HG02852 (cell line): ENCODE measurements around the gene ENPP4.
"Not testable (repeated sequence)": the region's sequence is repeated elsewhere in the genome, so short reads cannot be mapped to it uniquely, and the experiment has no call there.

Experiments used
- ATAC-seq: cut with Tn5 transposase; IDR thresholded peaks from one replicate; pipeline ENCODE4 v1.9.1; 2021; ENCODE audit warnings: mild to moderate bottlenecking, moderate library complexity; ENCODE audit not compliant: unreplicated experiment

Gene ENPP4

DNA sequence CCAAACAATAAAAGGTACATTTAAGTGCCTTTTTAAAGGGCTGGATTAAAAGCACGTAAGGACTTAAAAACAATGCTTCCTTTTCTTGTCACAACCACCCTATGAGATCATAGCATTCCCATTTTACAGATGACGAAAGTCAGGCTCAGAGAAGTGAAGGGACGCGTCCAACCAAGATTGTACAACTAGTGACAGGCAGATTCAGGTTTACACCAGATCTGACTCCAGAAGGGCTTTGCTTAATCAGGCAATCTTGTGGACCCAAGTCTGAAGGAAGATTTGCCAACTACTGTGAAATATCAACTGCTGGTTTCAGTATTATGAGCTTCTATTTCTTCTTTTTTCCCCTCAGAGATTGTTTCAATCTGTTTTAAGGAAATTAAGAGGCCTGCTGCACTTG, 877 bp downstream of the ENPP4 start:
- no peak for ATAC-seq

DNA sequence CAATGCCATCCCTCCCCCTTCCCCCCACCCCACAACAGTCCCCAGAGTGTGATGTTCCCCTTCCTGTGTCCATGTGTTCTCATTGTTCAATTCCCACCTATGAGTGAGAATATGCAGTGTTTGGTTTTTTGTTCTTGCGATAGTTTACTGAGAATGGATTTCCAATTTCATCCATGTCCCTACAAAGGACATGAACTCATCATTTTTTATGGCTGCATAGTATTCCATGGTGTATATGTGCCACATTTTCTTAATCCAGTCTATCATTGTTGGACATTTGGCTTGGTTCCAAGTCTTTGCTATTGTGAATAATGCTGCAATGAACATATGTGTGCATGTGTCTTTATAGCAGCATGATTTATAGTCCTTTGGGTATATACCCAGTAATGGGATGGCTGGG, 1.5 kb downstream of the ENPP4 start:
- not testable (repeated sequence) for ATAC-seq

DNA sequence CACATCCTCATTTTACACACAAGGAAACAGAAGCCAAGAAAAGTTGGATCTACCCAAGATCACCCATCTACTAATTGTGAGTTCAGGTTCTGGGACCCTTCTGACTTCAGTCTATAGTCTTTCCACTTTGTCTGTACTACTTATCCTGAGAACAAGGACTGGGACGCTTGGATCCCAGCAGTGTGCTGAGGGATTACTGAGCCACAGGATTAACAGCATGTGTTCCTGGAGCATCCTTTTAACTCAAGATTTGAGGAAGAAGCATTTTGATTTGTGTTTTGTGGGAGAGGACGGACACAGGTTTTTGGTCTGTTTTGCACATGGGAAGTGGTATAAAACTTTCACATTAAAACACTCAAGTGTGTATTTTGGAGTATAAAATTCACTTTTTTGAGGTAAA, 4.4 kb downstream of the ENPP4 start:
- ATAC-seq = no peak

DNA sequence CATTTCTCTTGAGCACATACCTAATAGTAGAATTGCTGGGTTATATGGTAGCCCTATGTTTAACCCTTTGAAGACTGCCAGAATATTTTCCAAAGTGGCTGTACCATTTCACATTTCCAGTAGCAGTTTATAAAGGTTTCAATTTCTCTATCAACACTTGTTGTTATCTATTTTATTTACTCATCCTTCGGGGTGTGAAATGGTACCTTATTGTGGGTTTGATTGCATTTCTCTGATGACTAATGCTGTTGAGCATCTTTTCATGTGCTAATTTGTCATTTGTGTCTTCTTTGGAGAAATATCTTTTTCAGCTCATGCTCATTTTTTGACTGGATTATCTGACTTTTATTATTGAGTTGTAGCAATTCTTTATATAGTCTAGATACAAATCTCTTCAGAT, 5.4 kb downstream of the ENPP4 start:
- ATAC-seq = no peak

DNA sequence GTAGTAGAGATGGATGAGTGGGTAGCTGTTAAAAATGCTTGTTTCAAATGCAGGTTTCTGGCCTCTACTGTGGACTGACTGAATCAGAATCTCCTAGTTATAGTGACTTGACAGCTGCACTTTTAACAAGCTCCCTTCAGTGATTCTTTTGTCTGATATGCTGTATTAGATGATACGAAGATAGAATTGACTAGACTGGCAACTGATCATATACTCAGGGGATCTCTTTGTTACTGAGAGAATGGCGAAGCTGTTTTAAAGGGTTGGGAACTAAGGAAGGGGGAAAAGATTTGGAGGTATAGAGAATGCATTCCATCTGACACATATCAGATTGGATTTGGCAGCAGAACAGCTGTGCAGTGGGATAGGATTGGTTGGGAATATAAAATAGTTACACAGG, 7.0 kb downstream of the ENPP4 start:
- ATAC-seq = no peak

GRCh38 chr6:46137387-46137786, 7.6 kb downstream of the ENPP4 start:
- no peak for ATAC-seq

DNA sequence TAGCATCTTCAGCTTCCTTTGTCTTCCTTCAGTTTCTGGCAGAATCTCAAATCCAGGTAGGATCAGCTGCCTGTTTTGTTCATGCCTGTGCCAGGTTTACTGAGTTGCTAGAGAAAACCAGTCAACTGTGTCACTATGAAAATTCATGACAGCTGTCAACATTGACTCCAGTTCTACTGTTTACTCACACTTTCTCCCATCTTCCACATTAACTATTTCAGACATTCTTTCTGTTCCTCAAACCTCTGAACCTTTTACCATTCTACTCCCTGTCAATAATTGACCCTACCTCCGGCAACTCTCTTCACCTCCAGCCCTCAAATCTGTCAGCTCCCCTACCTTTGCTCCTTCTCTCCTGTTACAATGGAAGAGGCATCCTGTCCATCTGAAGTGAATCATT, 8.5 kb downstream of the ENPP4 start:
- ATAC-seq = peak; percentile 74

- no peak for ATAC-seq
Observed at GRCh38 chr6:46144270-46144669, 14.5 kb downstream of the ENPP4 start.

DNA sequence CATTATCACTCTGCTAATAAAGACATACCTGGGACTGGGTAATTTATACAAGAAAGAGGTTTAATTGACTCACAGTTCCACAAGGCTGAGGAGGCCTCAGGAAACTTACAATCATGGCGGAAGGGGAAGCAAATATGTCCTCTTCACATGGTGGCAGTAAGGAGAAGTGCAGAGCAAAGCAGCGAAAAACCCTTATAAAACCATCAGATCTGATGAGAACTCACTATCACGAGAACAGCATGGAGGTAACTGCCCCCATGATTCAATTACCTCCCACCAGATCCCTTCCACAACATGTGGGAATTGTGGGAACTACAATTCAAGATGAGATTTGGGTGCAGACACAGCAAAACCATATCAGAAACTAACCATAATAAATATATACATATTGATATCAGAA, 19.3 kb downstream of the ENPP4 start:
- ATAC-seq = not testable (repeated sequence)

- ATAC-seq = no peak
Observed at GRCh38 chr6:46156701-46157100, 26.9 kb downstream of the ENPP4 start.

DNA sequence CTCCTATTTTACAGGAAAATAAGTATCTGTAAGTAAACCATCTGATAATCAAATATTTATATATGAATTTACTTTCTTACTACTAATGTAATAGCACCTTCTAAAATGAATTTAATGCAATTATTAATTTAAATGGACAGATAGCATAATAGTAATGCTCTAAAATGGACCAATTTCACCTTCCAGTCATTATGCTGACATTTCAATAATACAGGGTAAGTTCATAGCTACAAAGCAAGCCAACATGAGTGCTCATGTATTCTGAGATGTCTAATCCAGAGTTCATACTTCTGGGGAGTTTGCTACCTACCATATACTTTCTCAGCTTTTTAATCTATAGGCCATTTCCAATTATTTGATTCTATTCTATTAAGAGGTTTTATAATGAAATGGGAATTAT, 29.4 kb downstream of the ENPP4 start:
- ATAC-seq = no peak

DNA sequence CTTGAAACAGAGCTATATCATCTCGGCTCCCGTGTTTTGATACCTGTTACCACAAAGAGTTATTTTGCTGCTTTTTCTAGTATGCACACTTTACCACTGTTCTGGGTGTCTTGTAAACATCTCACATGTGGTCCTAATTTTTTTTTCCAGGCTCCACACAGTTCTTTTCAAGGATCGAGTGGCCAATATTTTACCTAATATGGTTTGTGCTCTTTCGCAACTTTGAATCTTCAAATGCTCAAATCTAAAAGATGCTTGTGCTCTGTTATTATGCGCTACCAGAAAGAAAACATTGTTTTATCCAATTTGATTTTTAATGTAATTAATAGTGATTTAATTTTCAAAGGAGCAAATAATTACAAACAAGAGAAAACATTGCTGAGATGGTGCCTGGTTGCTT, 30.3 kb downstream of the ENPP4 start:
- ATAC-seq = no peak

DNA sequence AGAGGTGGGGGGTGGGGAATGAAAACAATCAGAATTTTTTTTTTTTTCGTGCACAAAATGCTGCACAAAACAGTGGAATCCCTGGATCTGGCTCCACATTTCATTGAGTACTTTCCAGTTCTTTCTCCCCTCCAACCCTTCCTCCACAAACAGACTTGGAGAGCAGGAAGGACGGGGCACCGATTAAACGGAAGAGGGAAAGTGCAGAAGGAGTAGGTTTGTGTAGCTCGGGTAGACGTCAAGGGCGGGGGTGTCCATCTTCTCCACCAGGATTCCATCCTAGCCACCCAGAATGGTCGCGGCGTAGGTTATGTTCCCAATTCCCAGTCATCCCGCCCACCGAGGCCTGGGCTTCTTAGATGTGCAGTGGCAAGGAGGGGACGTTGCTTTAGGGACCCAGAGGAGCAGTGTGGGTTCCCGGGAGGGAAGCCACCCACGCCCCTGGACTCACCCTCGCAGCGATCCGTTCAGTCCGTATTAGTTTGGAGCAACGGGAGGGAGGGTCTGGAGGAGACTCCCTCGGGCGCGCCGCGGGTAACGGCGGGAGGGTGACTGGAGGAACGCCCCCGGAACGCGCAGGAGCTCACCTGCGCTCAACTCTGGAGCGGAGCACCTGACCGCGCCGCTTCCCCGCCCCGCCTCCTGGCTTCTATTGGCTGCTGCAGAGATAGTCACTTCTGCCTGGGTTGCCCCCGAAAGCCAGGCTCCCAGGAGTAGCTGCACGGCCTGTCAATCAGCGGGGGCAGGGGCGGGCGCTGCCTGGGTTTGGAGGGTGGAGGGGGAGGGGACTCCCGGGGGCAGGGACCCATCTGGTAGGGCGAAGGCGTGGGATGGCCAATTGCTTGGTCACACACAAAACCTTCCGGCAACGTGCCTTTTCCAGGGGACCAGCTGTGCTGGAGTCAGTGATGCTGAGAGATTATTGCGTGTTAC, 40.8 kb downstream of the ENPP4 start, which contains the start of gene ENPP5:
Gene ENPP5, minus strand, starts transcription at position 624 of the 933 bp plus-strand sequence. CDS start 2,718 bp downstream, outside the sequence.
- peak; percentile 83 for ATAC-seq

- no peak for ATAC-seq
Observed at GRCh38 chr6:46172176-46172575, 42.4 kb downstream of the ENPP4 start.

DNA sequence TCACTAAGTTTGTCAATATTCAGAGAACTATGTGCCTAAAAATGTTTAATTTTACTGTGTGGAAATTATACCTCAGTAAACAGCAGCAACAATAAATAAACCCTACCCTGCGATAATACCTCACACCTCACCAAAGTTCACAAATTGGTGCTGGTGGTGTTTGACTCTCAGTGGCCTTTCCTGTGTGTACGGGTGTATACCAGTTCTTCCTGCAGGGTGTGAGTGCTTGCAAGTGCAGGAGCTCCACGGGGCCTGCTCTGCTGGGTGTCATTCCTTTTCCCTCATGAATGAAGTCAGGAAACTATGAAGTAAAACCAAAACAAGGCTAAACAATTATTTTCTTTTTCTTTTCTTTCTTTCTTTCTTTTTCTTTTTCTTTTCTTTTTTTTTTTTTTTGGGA, 45.1 kb downstream of the ENPP4 start:
- no peak for ATAC-seq

DNA sequence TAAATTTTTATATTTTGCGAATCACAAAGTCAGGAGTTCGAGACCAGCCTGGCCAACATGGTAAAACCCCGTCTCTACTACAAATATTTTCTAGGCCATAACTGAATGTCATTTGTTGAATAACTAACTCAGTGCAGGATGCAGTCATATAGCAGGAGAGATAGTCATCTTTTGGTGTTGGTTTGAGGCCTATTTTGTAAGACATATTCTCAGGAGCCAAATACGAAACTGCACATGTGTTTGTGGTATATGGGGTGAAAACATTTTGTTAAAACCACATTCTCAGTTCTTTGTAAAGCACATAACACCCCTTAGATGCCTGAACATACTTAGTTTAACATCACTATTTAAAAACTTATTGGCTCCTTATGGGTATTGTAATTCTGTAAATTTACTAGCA, 45.7 kb downstream of the ENPP4 start:
- peak; percentile 80 for ATAC-seq

DNA sequence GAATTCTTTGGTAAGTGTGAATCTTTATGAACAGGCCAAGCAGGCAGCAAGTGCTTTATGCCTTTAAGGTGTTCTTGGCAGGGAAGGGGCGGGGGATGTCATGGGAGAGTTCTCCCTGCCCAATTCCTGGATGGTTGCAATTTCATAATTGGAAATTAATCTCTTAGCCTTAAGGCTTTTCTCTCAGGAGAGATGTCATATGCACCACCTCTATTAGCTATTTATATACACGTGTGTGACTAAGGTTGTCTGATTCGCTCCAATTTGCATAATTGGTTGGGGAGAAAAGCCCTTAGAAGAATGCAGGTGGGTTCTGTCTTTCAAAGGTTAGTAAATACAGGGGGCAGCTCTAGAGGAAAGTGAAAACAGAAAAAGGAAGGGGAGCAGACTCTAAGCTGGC, 46.2 kb downstream of the ENPP4 start:
- peak; percentile 31 for ATAC-seq

- no peak for ATAC-seq
Observed at GRCh38 chr6:46184114-46184513, 54.3 kb downstream of the ENPP4 start.

- ATAC-seq = no peak
Observed at GRCh38 chr6:46186583-46186982, 56.8 kb downstream of the ENPP4 start.

- ATAC-seq = no peak
Observed at GRCh38 chr6:46189726-46190125, 59.9 kb downstream of the ENPP4 start.

DNA sequence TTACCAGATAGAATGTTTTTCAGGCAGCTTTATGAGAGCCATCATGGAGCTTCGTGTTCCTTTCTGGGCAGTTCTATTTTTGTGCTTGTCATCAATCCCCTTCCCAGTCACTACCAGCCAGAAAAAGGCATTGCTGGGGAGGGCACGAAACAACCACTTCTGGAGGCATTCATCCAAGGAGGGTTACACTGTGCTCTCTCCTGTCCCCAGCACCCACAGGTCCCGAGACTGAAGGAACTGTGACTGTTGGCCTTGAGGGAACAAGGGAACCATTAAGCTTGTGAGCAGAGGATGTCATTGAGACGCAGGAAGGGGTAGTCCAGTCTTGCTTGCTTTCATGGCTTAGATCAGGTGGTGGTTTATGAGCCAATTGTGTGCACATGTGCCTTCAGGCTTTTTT, 61.1 kb downstream of the ENPP4 start:
- no peak for ATAC-seq

GRCh38 chr6:46191961-46192360, 62.2 kb downstream of the ENPP4 start:
- ATAC-seq = no peak
